Gastroesophageal sphincter (tissue), 3 donors: Measurements from ENCODE around the gene INPP5A.

Experiments used
- CTCF ChIP-seq, 4 experiments: fragments of 200-600 bp in 2 of 4; fragments of 450-650 bp in 2 of 4; sonication (generic) in 1 of 4; IDR thresholded peaks; one replicate each; pipeline ENCODE4 v1.5.1; 2017 to 2019; ENCODE audit warnings: antibody characterized with exemption in 4 of 4, mild to moderate bottlenecking in 2 of 4, moderate library complexity in 2 of 4
- EP300 ChIP-seq: sonication (generic); formaldehyde crosslinking; IDR thresholded peaks from one replicate; pipeline ENCODE4 v1.6.1; 2017; ENCODE audit warnings: antibody characterized with exemption, mild to moderate bottlenecking
- POLR2A ChIP-seq, 2 donors: fragments of 450-650 bp; IDR thresholded peaks; one replicate each; pipeline ENCODE4 v1.6.1; 2017; ENCODE audit warnings: antibody characterized with exemption in 2 of 2, mild to moderate bottlenecking in 2 of 2, moderate library complexity in 1 of 2

- TF ChIP-seq EP300 = no peak
- TF ChIP-seq CTCF (IDR thresholded peaks at IDR 0.05) = peak in 1 of 4 experiments; percentile 40
- TF ChIP-seq POLR2A (IDR thresholded peaks at IDR 0.05) = no peak
Measured at GRCh38 chr10:132617737-132618052, 80.1 kb downstream of the INPP5A start.
